GM12874 (cell line): Measurements from ENCODE around the gene DEFB123.

ENCODE experiments used
- CTCF ChIP-seq: IDR thresholded peaks from 2 replicates; pipeline ENCODE4 v1.5.1; 2011; ENCODE audit warnings: low read depth, mild to moderate bottlenecking, control low read depth, low read length, moderate library complexity; ENCODE audit not compliant: insufficient read depth

Gene DEFB123

GRCh38 chr20:31440012-31440659 is at the start of gene DEFB123:
Gene DEFB123 (plus strand): TSS chr20:31440632. CDS start chr20:31440699, 67 bp downstream.
- peak; percentile 53 for TF ChIP-seq CTCF

- no peak for TF ChIP-seq CTCF
These were observed 47.6 kb upstream of the DEFB123 start for GRCh38 chr20:31392836-31393235.

GRCh38 chr20:31394900-31395299 is 45.5 kb upstream of the DEFB123 start:
- TF ChIP-seq CTCF: no peak

GRCh38 chr20:31403886-31404285 is 36.5 kb upstream of the DEFB123 start:
- no peak for TF ChIP-seq CTCF

- TF ChIP-seq CTCF: no peak
These were observed 34.3 kb upstream of the DEFB123 start, which contains the start of gene DEFB121 for GRCh38 chr20:31406115-31406514. Gene DEFB121 (minus strand): TSS chr20:31406215. CDS start chr20:31406152, 63 bp downstream.

- TF ChIP-seq CTCF: no peak
These were observed 30.4 kb upstream of the DEFB123 start for GRCh38 chr20:31410011-31410410.

GRCh38 chr20:31414381-31414780 is 26.1 kb upstream of the DEFB123 start:
- TF ChIP-seq CTCF: no peak

- TF ChIP-seq CTCF: no peak
These were observed 24.8 kb upstream of the DEFB123 start for GRCh38 chr20:31415653-31416052.
